ENCODE measurements around the gene EEF1B2. TPM values are rescaled to one million over a fixed set of nuclear protein-coding genes. Genes with fewer than 3 reads are reported as not detected.

EEF1B2 gene
- total RNA-seq, 2 experiments from 2014 or later: 1,109 to 1,132 TPM

DNA sequence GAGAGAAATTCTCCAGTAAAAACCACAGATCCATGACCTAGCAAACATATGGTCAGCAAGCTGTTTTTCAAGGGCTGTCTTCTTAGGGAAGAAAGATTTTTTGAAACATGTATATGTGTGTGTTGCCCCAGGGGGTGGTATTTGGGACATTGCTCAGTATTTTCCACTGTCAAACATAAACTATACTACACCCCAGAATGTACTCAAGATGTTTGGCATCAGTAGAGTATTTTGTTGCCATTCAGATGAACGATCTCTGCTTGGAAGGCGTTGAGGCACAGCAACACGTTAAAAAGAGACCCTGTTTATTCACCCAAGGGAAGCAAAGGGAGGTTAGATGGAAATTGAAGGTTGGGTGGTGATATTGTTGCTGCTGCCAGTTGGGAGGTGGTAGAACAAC is 30.0 kb downstream of the EEF1B2 start:
- Mint-ChIP-seq H3K36me3 (ENCODE audit: low read depth) (no peaks in the 10 kb centered on the region), H3K9me3 (no peaks in the 10 kb centered on the region), H3K4me1 (ENCODE audit: low read depth) (no peaks in the 10 kb centered on the region), H3K4me3 (no peak overlapping the region), H3K27ac (no peak overlapping the region), H3K27me3 (peaks cover 21% of the 10 kb centered on the region)
- no peak overlapping the region for H3K4me3 ChIP-seq (ENCODE audit: low read length)
- intact Hi-C loops (cut with DNase I, micrococcal nuclease): no loop called here
- ATAC-seq (ENCODE audit: poor library complexity) (no peak), DNase-seq (no peak)
- no peak overlapping the region for H3K27ac ChIP-seq (ENCODE audit: low read depth in 1 of 2, low read length in 2 of 2)
- H3K27me3 ChIP-seq (ENCODE audit: control insufficient read depth in 1 of 2, insufficient read depth in 2 of 2, low read length in 2 of 2): no peaks in the 10 kb centered on the region
- CTCF ChIA-PET: no interaction called here
- no peaks in the 10 kb centered on the region for H3K9me3 ChIP-seq (ENCODE audit: control insufficient read depth in 1 of 2, insufficient read depth in 1 of 2, low read length in 2 of 2)
- H3K4me1 ChIP-seq (ENCODE audit: insufficient read depth, low read length): no peaks in the 10 kb centered on the region
- POLR2A ChIA-PET: no interaction called here
- no peaks in the 10 kb centered on the region for H3K36me3 ChIP-seq (ENCODE audit: insufficient read depth, low read length)
- no peak for TF ChIP-seq CTCF (IDR thresholded peaks at IDR 0.05)

DNA sequence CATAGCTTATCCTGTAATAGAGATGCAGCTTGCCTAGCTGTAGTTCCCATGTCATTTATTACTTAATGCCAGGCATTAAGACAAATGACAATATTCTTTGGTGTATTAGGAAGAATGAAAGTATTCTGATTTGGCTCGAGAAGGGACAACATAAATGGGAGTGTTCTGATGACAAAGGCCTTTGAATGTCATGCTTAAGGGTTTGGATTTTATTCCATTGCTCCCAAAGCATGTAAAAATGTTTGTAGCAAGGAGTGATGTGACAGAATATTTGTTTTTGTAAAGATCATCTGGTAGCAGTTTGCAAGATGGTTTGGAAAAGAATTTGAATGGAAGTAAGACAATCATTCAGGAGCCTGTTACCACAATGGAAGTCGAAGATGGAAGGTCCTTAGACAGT is 30.4 kb downstream of the EEF1B2 start:
- Histone ChIP-seq H3K36me3 (ENCODE audit: insufficient read depth, low read length) (no peaks in the 10 kb centered on the region), H3K27me3 (ENCODE audit: control insufficient read depth in 1 of 2, insufficient read depth in 2 of 2, low read length in 2 of 2) (no peaks in the 10 kb centered on the region), H3K27ac (ENCODE audit: low read depth in 1 of 2, low read length in 2 of 2) (no peak overlapping the region), H3K9me3 (ENCODE audit: control insufficient read depth in 1 of 2, insufficient read depth in 1 of 2, low read length in 2 of 2) (no peaks in the 10 kb centered on the region), H3K4me3 (ENCODE audit: low read length) (no peak overlapping the region), H3K4me1 (ENCODE audit: insufficient read depth, low read length) (no peaks in the 10 kb centered on the region)
- ATAC-seq (ENCODE audit: poor library complexity) (no peak), DNase-seq (no peak)
- peaks cover 21% of the 10 kb centered on the region for H3K27me3 Mint-ChIP-seq
- no peaks in the 10 kb centered on the region for H3K9me3 Mint-ChIP-seq
- H3K4me3 Mint-ChIP-seq: no peak overlapping the region
- H3K4me1 Mint-ChIP-seq (ENCODE audit: low read depth): no peaks in the 10 kb centered on the region
- H3K36me3 Mint-ChIP-seq (ENCODE audit: low read depth): no peaks in the 10 kb centered on the region
- POLR2A ChIA-PET: no interaction called here
- CTCF ChIA-PET: no interaction called here
- intact Hi-C loops (cut with DNase I, micrococcal nuclease): no loop called here
- H3K27ac Mint-ChIP-seq: no peak overlapping the region
- no peak for TF ChIP-seq CTCF (IDR thresholded peaks at IDR 0.05)

GRCh38 chr2:206190689-206191088 is 31.0 kb downstream of the EEF1B2 start:
- Mint-ChIP-seq H3K27me3 (peaks cover 21% of the 10 kb centered on the region), H3K36me3 (ENCODE audit: low read depth) (no peaks in the 10 kb centered on the region), H3K27ac (no peak overlapping the region), H3K9me3 (no peaks in the 10 kb centered on the region), H3K4me3 (no peak overlapping the region), H3K4me1 (ENCODE audit: low read depth) (no peaks in the 10 kb centered on the region)
- no peak for DNase-seq
- no peak for ATAC-seq (ENCODE audit: poor library complexity)
- Histone ChIP-seq H3K4me1 (ENCODE audit: insufficient read depth, low read length) (no peaks in the 10 kb centered on the region), H3K9me3 (ENCODE audit: control insufficient read depth in 1 of 2, insufficient read depth in 1 of 2, low read length in 2 of 2) (no peaks in the 10 kb centered on the region), H3K27ac (ENCODE audit: low read depth in 1 of 2, low read length in 2 of 2) (no peak overlapping the region), H3K36me3 (ENCODE audit: insufficient read depth, low read length) (no peaks in the 10 kb centered on the region), H3K4me3 (ENCODE audit: low read length) (no peak overlapping the region), H3K27me3 (ENCODE audit: control insufficient read depth in 1 of 2, insufficient read depth in 2 of 2, low read length in 2 of 2) (no peaks in the 10 kb centered on the region)
- POLR2A ChIA-PET: no interaction called here
- CTCF ChIA-PET: interaction anchor here (0.7 kb wide), 1 partner anchor 9 kb away, joined by 3 read pairs; no protein-coding TSS in a partner anchor
- intact Hi-C loops (cut with DNase I, micrococcal nuclease): no loop called here
- no peak for TF ChIP-seq CTCF (IDR thresholded peaks at IDR 0.05)
